ENCODE data around the gene PALM2AKAP2. TPM values are rescaled to one million over a fixed set of nuclear protein-coding genes. Genes with fewer than 3 reads are reported as not detected.

Gene PALM2AKAP2
- total RNA-seq, 1 donor from 2014 or later: not detected

- intact Hi-C loops (cut with micrococcal nuclease): no loop called here
- Mint-ChIP-seq H3K27me3 (peaks cover 20% of the 10 kb centered on the region), H3K4me3 (no peak overlapping the region), H3K36me3 (ENCODE audit: low read depth) (no peaks in the 10 kb centered on the region), H3K4me1 (no peaks in the 10 kb centered on the region), H3K27ac (no peak overlapping the region), H3K9me3 (no peaks in the 10 kb centered on the region)
- DNase-seq (no peak), ATAC-seq (ENCODE audit: low read depth) (no peak)
- POLR2A ChIA-PET: no interaction called here
- CTCF ChIA-PET: no interaction called here
- no peak for TF ChIP-seq CTCF (IDR thresholded peaks at IDR 0.05)
Measured at GRCh38 chr9:109813829-109814228, 33.8 kb downstream of the PALM2AKAP2 start.

GRCh38 chr9:109815366-109815947 lies 35.5 kb downstream of the PALM2AKAP2 start:
- intact Hi-C loops (cut with micrococcal nuclease): no loop called here
- POLR2A ChIA-PET: no interaction called here
- TF ChIP-seq CTCF (IDR thresholded peaks at IDR 0.05): no peak
- Mint-ChIP-seq H3K36me3 (ENCODE audit: low read depth) (no peaks in the 10 kb centered on the region), H3K4me1 (no peaks in the 10 kb centered on the region), H3K4me3 (no peak overlapping the region), H3K9me3 (no peaks in the 10 kb centered on the region), H3K27ac (no peak overlapping the region), H3K27me3 (peaks cover 25% of the 10 kb centered on the region)
- CTCF ChIA-PET: no interaction called here
- no peak for DNase-seq
- no peak for ATAC-seq (ENCODE audit: low read depth)

- peaks cover 17% of the 10 kb centered on the region for H3K27me3 Mint-ChIP-seq
- TF ChIP-seq CTCF (IDR thresholded peaks at IDR 0.05): no peak
- ATAC-seq (ENCODE audit: low read depth) (no peak), DNase-seq (no peak)
- H3K4me3 Mint-ChIP-seq: no peak overlapping the region
- POLR2A ChIA-PET: no interaction called here
- no peak overlapping the region for H3K27ac Mint-ChIP-seq
- CTCF ChIA-PET: interaction anchor here (1.1 to 1.6 kb wide), 2 partner anchors 242 to 402 kb away, joined by 3 to 4 read pairs; no protein-coding TSS in a partner anchor
- no peaks in the 10 kb centered on the region for H3K9me3 Mint-ChIP-seq
- intact Hi-C loops (cut with micrococcal nuclease): no loop called here
- H3K4me1 Mint-ChIP-seq: no peaks in the 10 kb centered on the region
- H3K36me3 Mint-ChIP-seq (ENCODE audit: low read depth): no peaks in the 10 kb centered on the region
Measured at GRCh38 chr9:109816490-109816889, 36.5 kb downstream of the PALM2AKAP2 start.

GRCh38 chr9:109817146-109817845 lies 37.3 kb downstream of the PALM2AKAP2 start:
- no peak for TF ChIP-seq CTCF (IDR thresholded peaks at IDR 0.05)
- no peak for DNase-seq
- Mint-ChIP-seq H3K4me1 (no peaks in the 10 kb centered on the region), H3K4me3 (no peak overlapping the region), H3K27ac (no peak overlapping the region), H3K9me3 (no peaks in the 10 kb centered on the region), H3K36me3 (ENCODE audit: low read depth) (no peaks in the 10 kb centered on the region), H3K27me3 (peaks cover 18% of the 10 kb centered on the region)
- ChIA-PET CTCF (interaction anchor here (1.1 to 1.6 kb wide), 2 partner anchors 243 to 401 kb away, joined by 3 to 4 read pairs; no protein-coding TSS in a partner anchor), POLR2A (no interaction called here)
- ATAC-seq (ENCODE audit: low read depth): no peak
- intact Hi-C loops (cut with micrococcal nuclease): no loop called here

- no peaks in the 10 kb centered on the region for H3K9me3 Mint-ChIP-seq
- TF ChIP-seq CTCF (IDR thresholded peaks at IDR 0.05): no peak
- DNase-seq (no peak), ATAC-seq (ENCODE audit: low read depth) (no peak)
- peaks cover 23% of the 10 kb centered on the region for H3K27me3 Mint-ChIP-seq
- H3K4me3 Mint-ChIP-seq: no peak overlapping the region
- no peaks in the 10 kb centered on the region for H3K36me3 Mint-ChIP-seq (ENCODE audit: low read depth)
- intact Hi-C loops (cut with micrococcal nuclease): loop anchor here (1.0 kb wide), 1 partner anchor 244 kb away; no protein-coding TSS in a partner anchor
- ChIA-PET CTCF (interaction anchor here (0.7 to 1.6 kb wide), 2 partner anchors 32 to 244 kb away, joined by 3 to 4 read pairs; no protein-coding TSS in a partner anchor), POLR2A (no interaction called here)
- H3K27ac Mint-ChIP-seq: no peak overlapping the region
- H3K4me1 Mint-ChIP-seq: no peaks in the 10 kb centered on the region
Measured at GRCh38 chr9:109817846-109818472, 38.0 kb downstream of the PALM2AKAP2 start.
